ENCODE data around the gene MINDY2.
"Not testable (repeated sequence)": the region's sequence is repeated elsewhere in the genome, so short reads cannot be mapped to it uniquely, and the experiment has no call there.

The MINDY2 gene

GRCh38 chr15:58749532-58750337, 21.4 kb upstream of the MINDY2 start, which contains the start of gene ADAM10:
TSS of gene ADAM10 (minus strand) at chr15:58749707. CDS start at chr15:58749534, 173 bp downstream.
- DNase-seq (ENCODE audit: low spot score): peak; percentile 100

GRCh38 chr15:58752716-58753115, 18.4 kb upstream of the MINDY2 start:
- DNase-seq (ENCODE audit: low spot score): no peak

GRCh38 chr15:58755350-58755749, 15.8 kb upstream of the MINDY2 start:
- DNase-seq (ENCODE audit: low spot score): no peak

GRCh38 chr15:58755956-58756355, 15.1 kb upstream of the MINDY2 start:
- no peak for DNase-seq (ENCODE audit: low spot score)

GRCh38 chr15:58758141-58758540, 13.0 kb upstream of the MINDY2 start:
- peak; percentile 52 for DNase-seq (ENCODE audit: low spot score)

- no peak for DNase-seq (ENCODE audit: low spot score)
Observed at GRCh38 chr15:58760385-58761009, 10.6 kb upstream of the MINDY2 start.

GRCh38 chr15:58761010-58761388, 10.1 kb upstream of the MINDY2 start:
- DNase-seq (ENCODE audit: low spot score): no peak

- no peak for DNase-seq (ENCODE audit: low spot score)
Observed at GRCh38 chr15:58762285-58762684, 8.8 kb upstream of the MINDY2 start.

- no peak for DNase-seq (ENCODE audit: low spot score)
Observed at GRCh38 chr15:58762731-58763130, 8.4 kb upstream of the MINDY2 start.

- no peak for DNase-seq (ENCODE audit: low spot score)
Observed at GRCh38 chr15:58764468-58764867, 6.6 kb upstream of the MINDY2 start.

GRCh38 chr15:58766290-58766689, 4.8 kb upstream of the MINDY2 start:
- no peak for DNase-seq (ENCODE audit: low spot score)

- DNase-seq (ENCODE audit: low spot score): not testable (repeated sequence)
Observed at GRCh38 chr15:58768601-58769004, 2.5 kb upstream of the MINDY2 start.

- DNase-seq (ENCODE audit: low spot score): peak; percentile 77
Observed at GRCh38 chr15:58770519-58770856, 614 bp upstream of the MINDY2 start.

GRCh38 chr15:58771621-58772250, 634 bp downstream of the MINDY2 start:
- DNase-seq (ENCODE audit: low spot score): peak; percentile 40

- DNase-seq (ENCODE audit: low spot score): no peak
Observed at GRCh38 chr15:58773024-58773423, 1.9 kb downstream of the MINDY2 start.

- no peak for DNase-seq (ENCODE audit: low spot score)
Observed at GRCh38 chr15:58775402-58775801, 4.3 kb downstream of the MINDY2 start.

- DNase-seq (ENCODE audit: low spot score): no peak
Observed at GRCh38 chr15:58777107-58777506, 6.0 kb downstream of the MINDY2 start.

- no peak for DNase-seq (ENCODE audit: low spot score)
Observed at GRCh38 chr15:58779554-58779953, 8.5 kb downstream of the MINDY2 start.

- DNase-seq (ENCODE audit: low spot score): no peak
Observed at GRCh38 chr15:58785355-58785754, 14.3 kb downstream of the MINDY2 start.

- no peak for DNase-seq (ENCODE audit: low spot score)
Observed at GRCh38 chr15:58788056-58788710, 17.1 kb downstream of the MINDY2 start.

- DNase-seq (ENCODE audit: low spot score): no peak
Observed at GRCh38 chr15:58793862-58794261, 22.8 kb downstream of the MINDY2 start.

GRCh38 chr15:58795825-58796224, 24.7 kb downstream of the MINDY2 start:
- DNase-seq (ENCODE audit: low spot score): no peak

GRCh38 chr15:58797505-58797904, 26.4 kb downstream of the MINDY2 start:
- DNase-seq (ENCODE audit: low spot score): no peak

Measured in AG20443 (cell line).